ENCODE measurements around the gene GBX1. TPM values are rescaled to one million over a fixed set of nuclear protein-coding genes. Genes with fewer than 3 reads are reported as not detected.
A peak's percentile ranks its signal among the peaks of the same experiment; 100 is the strongest.

Gene GBX1
- total RNA-seq, 2 donors from 2014 or later = not detected

DNA sequence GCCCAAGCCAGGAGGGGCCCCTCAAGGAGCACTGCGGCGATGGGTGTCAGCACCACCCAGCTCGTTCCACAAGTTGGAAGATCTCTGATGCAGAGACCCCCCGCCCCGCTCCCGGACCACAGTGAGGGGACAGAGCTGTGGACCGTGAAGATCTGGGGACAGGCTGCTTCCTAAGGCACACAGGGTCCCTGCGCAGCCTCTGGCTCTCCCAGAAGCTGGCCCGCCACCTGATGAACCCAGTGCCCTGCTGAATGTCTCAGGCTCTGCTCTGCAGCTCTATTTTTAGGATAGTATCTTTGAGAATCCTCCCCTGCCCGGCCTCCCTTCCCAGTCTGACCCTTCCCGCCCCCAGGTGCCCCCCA lies 29.7 kb downstream of the GBX1 start:
- Histone ChIP-seq H3K9me3 (no peaks in the 10 kb centered on the region), H3K36me3 (replicated peaks in 1 of 2; ENCODE audit: insufficient read depth in 1 of 2, low read depth in 2 of 2) (peaks cover 0 to 25% of the 10 kb centered on the region in 2 donors), H3K4me3 (no peak overlapping the region), H3K27me3 (no peaks in the 10 kb centered on the region), H3K4me1 (peaks cover 6% of the 10 kb centered on the region), H3K27ac (no peak overlapping the region)
- no peak for ATAC-seq
- TF ChIP-seq, protein P1, sequence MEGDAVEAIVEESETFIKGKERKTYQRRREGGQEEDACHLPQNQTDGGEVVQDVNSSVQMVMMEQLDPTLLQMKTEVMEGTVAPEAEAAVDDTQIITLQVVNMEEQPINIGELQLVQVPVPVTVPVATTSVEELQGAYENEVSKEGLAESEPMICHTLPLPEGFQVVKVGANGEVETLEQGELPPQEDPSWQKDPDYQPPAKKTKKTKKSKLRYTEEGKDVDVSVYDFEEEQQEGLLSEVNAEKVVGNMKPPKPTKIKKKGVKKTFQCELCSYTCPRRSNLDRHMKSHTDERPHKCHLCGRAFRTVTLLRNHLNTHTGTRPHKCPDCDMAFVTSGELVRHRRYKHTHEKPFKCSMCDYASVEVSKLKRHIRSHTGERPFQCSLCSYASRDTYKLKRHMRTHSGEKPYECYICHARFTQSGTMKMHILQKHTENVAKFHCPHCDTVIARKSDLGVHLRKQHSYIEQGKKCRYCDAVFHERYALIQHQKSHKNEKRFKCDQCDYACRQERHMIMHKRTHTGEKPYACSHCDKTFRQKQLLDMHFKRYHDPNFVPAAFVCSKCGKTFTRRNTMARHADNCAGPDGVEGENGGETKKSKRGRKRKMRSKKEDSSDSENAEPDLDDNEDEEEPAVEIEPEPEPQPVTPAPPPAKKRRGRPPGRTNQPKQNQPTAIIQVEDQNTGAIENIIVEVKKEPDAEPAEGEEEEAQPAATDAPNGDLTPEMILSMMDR (IDR thresholded peaks at IDR 0.05) = no peak
- TF ChIP-seq POLR2A (IDR thresholded peaks at IDR 0.05) = no peak
- peak in 1 of 4 donors; percentile 5 for DNase-seq
- intact Hi-C loops (cut with DNase I) = no loop called here
- WGBS, 2 donors = 87 to 89% methylated on average over 10 to 11 of the region's 11 CpGs

DNA sequence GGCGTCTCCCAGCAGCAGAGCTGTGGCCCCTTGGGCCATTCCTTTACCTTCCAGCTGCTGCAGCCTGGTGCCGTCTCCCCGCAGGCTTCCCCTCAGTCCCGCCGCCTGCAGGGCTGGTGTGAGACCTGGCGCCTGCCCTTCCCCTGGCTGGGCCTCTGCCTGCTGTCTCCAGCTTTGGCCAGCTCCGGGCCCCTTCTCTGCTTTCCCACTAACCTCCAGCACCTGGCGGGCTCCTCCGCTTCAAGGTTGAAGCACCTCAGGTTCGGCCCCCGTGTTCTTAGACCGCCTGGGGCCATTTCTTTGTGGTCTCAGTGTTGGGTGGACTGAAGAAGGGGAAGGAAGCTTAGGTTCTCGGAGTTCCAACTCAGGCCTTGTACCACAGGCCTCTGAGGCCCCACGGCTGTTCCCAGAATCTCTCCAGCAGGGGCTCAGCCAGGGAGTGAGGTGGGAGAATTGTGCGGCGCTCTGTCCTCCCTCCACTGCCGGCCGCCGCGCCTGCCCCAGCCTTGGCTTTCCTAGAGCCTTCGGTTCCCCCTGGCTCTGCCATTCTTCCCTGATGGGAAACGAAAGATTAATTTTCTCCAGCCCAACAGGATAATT lies 30.3 kb downstream of the GBX1 start:
- Histone ChIP-seq H3K4me1 (peaks cover under 1% of the 10 kb centered on the region), H3K9me3 (no peaks in the 10 kb centered on the region), H3K4me3 (no peak overlapping the region), H3K27ac (no peak overlapping the region), H3K27me3 (no peaks in the 10 kb centered on the region), H3K36me3 (replicated peaks in 1 of 2; ENCODE audit: insufficient read depth in 1 of 2, low read depth in 2 of 2) (peaks cover 0 to 28% of the 10 kb centered on the region in 2 donors)
- DNase-seq (peak in 1 of 4 donors; percentile 4), ATAC-seq (no peak)
- TF ChIP-seq POLR2A (IDR thresholded peaks at IDR 0.05) = no peak
- intact Hi-C loops (cut with DNase I) = no loop called here
- WGBS, 2 donors = 89 to 90% methylated on average over 22 of the region's 22 CpGs

DNA sequence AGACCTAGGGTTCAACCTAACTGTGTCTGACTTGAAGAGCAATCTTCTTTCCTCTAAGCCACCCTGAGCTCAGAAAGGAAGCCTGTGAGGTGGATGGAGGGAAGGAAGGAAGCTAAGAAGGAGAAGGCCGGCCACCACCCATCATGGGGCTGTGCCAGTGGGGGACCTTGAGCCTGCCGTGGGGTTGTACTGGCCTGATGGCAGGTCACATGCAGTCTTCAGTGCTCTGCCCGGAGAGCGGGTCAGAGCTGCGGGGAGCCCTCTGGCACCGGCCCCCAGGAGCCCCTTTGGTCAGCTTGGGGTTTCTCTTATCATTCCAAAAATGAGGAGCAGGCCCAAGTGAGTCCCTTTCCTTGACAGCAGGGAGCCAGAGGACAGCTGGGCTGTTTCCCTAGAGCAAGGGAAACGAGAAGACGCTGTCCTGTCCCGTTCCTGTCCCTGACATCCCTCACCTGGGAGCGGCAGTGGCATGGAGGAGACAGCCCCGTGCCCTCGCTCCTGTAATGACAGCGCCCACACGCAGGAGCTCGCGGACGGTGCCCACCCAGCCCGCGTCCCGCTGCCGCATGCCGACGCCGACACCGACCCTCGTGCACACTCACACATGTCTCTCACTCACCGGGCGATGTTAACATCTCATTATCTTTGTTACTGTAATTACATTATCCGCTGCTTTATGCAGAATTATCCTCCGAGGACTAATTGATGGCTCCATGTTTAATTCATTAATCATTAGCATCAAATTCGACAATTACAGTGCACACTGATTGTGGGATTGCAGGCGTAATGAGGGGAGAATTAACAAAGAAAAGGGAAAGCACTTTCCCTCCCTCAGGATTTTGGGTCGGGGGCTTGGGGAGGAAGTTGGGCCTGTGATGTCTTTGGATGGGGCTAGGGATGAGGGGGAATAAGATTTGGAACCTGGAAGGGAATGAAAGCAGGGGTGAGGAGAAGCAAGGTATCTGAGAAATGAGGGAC lies 31.3 kb downstream of the GBX1 start:
- no peak for ATAC-seq

DNA sequence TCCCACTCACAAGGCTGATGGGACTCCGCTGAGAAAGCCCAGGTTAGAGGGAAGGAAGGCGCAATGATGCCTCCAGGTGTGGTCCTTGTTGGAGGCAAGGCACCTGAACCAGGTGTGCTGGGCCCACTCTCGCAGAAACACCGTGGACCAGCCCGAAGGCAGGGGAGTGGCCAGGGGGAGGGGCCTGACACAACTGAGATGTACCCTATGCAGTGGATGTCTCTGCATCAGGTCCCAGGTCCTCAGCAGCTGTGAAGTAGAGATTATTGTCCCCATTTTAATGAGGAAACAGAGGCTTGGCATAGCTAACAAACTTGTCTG lies 32.0 kb downstream of the GBX1 start:
- intact Hi-C loops (cut with DNase I) = no loop called here
- DNase-seq (no peak), ATAC-seq (no peak)
- no peak for TF ChIP-seq POLR2A (IDR thresholded peaks at IDR 0.05)
- TF ChIP-seq, protein P1 (IDR thresholded peaks at IDR 0.05) = no peak
- H3K4me3 ChIP-seq = no peak overlapping the region
- no peak overlapping the region for H3K27ac ChIP-seq
- 94 to 98% methylated on average over 3 to 5 of the region's 5 CpGs for WGBS, 2 donors
- no peaks in the 10 kb centered on the region for H3K9me3 ChIP-seq
- H3K4me1 ChIP-seq = no peaks in the 10 kb centered on the region
- no peaks in the 10 kb centered on the region for H3K27me3 ChIP-seq
- H3K36me3 ChIP-seq (replicated peaks in 1 of 2; ENCODE audit: insufficient read depth in 1 of 2, low read depth in 2 of 2) = peaks cover 0 to 29% of the 10 kb centered on the region in 2 donors

More for the DNA sequence above, 31.3 kb downstream of the GBX1 start:
- Histone ChIP-seq H3K4me1 (no peaks in the 10 kb centered on the region), H3K27me3 (no peaks in the 10 kb centered on the region), H3K27ac (no peak overlapping the region), H3K36me3 (replicated peaks in 1 of 2; ENCODE audit: insufficient read depth in 1 of 2, low read depth in 2 of 2) (peaks cover 0 to 28% of the 10 kb centered on the region in 2 donors), H3K4me3 (no peak overlapping the region), H3K9me3 (no peaks in the 10 kb centered on the region)
- TF ChIP-seq POLR2A (IDR thresholded peaks at IDR 0.05) = no peak
- TF ChIP-seq, protein P1 (IDR thresholded peaks at IDR 0.05) = no peak
- intact Hi-C loops (cut with DNase I) = no loop called here
- 86 to 90% methylated on average over 28 to 33 of the region's 33 CpGs for WGBS, 2 donors
- DNase-seq = peak in 1 of 4 donors; percentile 8

DNA sequence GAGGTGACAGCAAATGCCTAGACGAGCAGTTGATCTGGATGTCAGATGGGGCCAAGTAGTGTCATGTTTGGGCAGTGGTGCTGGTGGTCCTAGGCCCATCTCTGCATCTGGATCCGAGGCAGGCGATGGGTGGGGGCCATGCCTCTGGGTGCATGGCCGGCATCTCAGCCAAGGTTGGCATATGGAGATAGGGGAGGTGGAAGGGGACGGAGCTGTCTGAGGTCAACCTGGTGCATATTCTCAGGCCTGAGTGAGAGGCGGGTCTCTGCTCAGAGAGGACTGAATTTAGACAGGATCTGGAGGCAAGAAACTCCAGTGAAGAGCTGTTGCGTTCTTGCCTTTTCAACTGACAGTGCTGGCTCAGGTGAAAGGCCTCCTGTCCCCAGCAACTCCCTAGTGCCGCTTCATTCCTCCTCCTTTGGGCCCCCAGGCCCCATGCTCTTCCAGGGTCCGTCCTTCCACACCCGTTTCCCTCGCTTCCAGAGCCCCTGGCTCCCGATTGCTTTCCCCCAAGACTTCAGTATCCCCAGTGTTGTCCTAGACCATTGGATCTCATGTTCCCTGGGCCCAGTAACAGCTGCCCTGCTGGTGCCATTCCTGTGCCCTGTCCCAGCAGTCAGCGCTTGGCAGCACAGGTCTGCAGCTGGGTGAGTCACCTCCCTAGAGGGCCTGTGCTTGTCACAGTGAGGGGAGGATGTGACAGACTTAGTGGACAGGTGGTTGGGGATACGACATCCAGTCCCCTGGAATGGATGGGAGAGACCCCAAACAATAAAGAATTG lies 32.6 kb downstream of the GBX1 start:
- TF ChIP-seq POLR2A (IDR thresholded peaks at IDR 0.05) = no peak
- TF ChIP-seq, protein P1 (IDR thresholded peaks at IDR 0.05) = no peak
- no peaks in the 10 kb centered on the region for H3K4me1 ChIP-seq
- no peak overlapping the region for H3K27ac ChIP-seq
- WGBS, 2 donors = 88 to 96% methylated on average over 11 to 14 of the region's 14 CpGs
- H3K4me3 ChIP-seq = no peak overlapping the region
- H3K27me3 ChIP-seq = no peaks in the 10 kb centered on the region
- DNase-seq (no peak), ATAC-seq (no peak)
- no peaks in the 10 kb centered on the region for H3K9me3 ChIP-seq
- intact Hi-C loops (cut with DNase I) = no loop called here
- H3K36me3 ChIP-seq (replicated peaks in 1 of 2; ENCODE audit: insufficient read depth in 1 of 2, low read depth in 2 of 2) = peaks cover 0 to 33% of the 10 kb centered on the region in 2 donors

Measured in body of pancreas (tissue), 4 donors.